Activated CD4-positive, alpha-beta T cell treated with anti-CD3 and anti-CD28 coated beads, Interleukin-2, amount 10 ng/mL, durations not matched to agents 24 days and 14 days (primary cell): ENCODE data around the gene MFSD6. TPM values are rescaled to one million over a fixed set of nuclear protein-coding genes. Genes with fewer than 3 reads are reported as not detected.
"Not testable (repeated sequence)": the region's sequence is repeated elsewhere in the genome, so short reads cannot be mapped to it uniquely, and the experiment has no call there.

Experiments used
- DNase-seq: peaks from one replicate; pipeline ENCODE4 v3.0.0; 2022
- H3K27ac Mint-ChIP-seq: one replicate; pipeline ENCODE4 v1.8.0; 2022; ENCODE audit warnings: mild to moderate bottlenecking, mixed read lengths
- H3K27me3 Mint-ChIP-seq: one replicate; pipeline ENCODE4 v1.8.0; 2022; ENCODE audit warnings: mixed read lengths
- H3K36me3 Mint-ChIP-seq: one replicate; pipeline ENCODE4 v1.8.0; 2022; ENCODE audit warnings: low read depth, mild to moderate bottlenecking, mixed read lengths
- H3K4me1 Mint-ChIP-seq: one replicate; pipeline ENCODE4 v1.8.0; 2021; ENCODE audit warnings: mixed read lengths
- H3K4me3 Mint-ChIP-seq: one replicate; pipeline ENCODE4 v1.8.0; 2022; ENCODE audit warnings: mild to moderate bottlenecking, moderate library complexity, mixed read lengths
- H3K9me3 Mint-ChIP-seq: one replicate; pipeline ENCODE4 v1.8.0; 2021; ENCODE audit warnings: mixed read lengths
- intact Hi-C: fragments of 100-400 bp; cut with micrococcal nuclease; formaldehyde crosslinking; loops from one replicate; pipeline ENCODE4 v1.15.1; 2023
- total RNA-seq: library from RNA; stranded (reverse); gene quantifications from 2 replicates; pipeline ENCODE4 v1.2.3, GENCODE V29; 2022

Gene MFSD6
- total RNA-seq, 1 donor from 2014 or later: 44.6 TPM

DNA sequence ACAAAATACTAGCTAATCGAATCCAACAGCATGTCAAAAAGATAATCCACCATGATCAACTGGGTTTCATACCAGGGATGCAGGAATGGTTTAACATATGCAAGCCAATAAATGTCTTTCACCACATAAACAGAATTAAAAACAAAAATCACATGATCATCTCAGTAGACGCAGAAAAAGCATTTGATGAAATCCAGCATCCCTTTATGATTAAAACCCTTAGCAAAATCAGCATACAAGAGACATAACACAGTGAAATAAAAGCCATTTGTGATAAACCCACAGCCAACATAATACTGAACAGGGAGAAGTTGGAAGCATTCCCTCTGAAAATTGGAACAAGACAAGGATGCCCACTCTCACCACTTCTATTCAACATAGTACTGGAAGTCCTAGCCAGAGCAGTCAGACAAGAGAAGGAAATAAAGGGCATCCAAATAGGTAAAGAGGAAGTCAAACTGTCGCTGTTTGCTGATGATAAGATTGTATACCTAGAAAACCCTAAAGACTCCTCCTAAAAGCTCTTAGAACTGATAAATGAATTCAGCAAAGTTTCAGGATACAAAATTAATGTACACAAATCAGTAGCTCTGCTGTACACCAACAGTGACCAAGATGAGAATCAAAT, 86.6 kb downstream of the MFSD6 start:
- peaks cover 79% of the 10 kb centered on the region for H3K36me3 Mint-ChIP-seq
- H3K4me3 Mint-ChIP-seq, H3K27me3 Mint-ChIP-seq, intact Hi-C loops, H3K27ac Mint-ChIP-seq, DNase-seq: not testable (repeated sequence)
- peaks cover 43% of the 10 kb centered on the region for H3K9me3 Mint-ChIP-seq
- H3K4me1 Mint-ChIP-seq: peaks cover 21% of the 10 kb centered on the region

DNA sequence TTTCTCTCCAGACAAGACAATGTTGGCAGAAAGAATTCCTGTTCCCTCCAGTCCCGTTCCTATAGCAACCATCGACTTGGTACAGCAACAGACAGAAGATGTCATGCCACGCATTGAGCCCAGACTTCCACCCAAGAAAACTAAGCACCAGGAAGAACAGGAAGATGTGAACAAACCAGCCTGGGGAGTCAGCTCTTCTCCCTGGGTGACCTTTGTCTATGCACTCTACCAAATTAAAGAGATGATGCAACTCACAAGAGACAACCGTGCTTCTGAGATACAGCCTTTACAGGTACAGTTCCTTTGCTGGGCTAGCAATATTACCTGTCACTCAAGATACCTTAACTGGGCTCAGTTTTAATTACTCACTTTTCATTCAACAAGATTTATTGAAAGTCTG, 89.3 kb downstream of the MFSD6 start:
- no peaks in the 10 kb centered on the region for H3K27me3 Mint-ChIP-seq
- peaks cover 24% of the 10 kb centered on the region for H3K4me1 Mint-ChIP-seq
- no peak overlapping the region for H3K4me3 Mint-ChIP-seq
- intact Hi-C loops: no loop called here
- H3K27ac Mint-ChIP-seq: no peak overlapping the region
- DNase-seq: no peak
- peaks cover 32% of the 10 kb centered on the region for H3K9me3 Mint-ChIP-seq
- peaks cover 67% of the 10 kb centered on the region for H3K36me3 Mint-ChIP-seq

DNA sequence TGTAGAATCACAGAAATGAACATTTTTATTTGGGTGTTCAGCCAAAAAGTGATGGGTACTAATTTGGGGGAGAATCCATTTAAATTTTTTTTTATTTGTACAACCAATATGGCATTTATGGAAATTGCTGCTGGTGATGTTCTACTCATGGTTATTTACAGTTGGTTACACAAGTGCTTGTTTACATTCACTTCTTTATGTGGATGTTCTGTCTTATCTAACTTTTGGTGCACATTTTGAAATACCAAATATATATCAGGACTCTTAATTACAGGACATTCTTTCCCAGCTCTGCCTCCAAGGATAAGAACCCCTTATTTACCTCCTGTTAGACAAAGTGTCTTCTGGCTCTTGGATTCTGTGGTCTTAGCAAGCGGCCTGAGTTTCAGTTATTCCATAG, 91.1 kb downstream of the MFSD6 start:
- H3K36me3 Mint-ChIP-seq: peaks cover 60% of the 10 kb centered on the region
- DNase-seq: no peak
- H3K27me3 Mint-ChIP-seq: no peaks in the 10 kb centered on the region
- peaks cover 16% of the 10 kb centered on the region for H3K9me3 Mint-ChIP-seq
- H3K4me1 Mint-ChIP-seq: peaks cover 13% of the 10 kb centered on the region
- intact Hi-C loops: no loop called here
- no peak overlapping the region for H3K27ac Mint-ChIP-seq
- H3K4me3 Mint-ChIP-seq: no peak overlapping the region

DNA sequence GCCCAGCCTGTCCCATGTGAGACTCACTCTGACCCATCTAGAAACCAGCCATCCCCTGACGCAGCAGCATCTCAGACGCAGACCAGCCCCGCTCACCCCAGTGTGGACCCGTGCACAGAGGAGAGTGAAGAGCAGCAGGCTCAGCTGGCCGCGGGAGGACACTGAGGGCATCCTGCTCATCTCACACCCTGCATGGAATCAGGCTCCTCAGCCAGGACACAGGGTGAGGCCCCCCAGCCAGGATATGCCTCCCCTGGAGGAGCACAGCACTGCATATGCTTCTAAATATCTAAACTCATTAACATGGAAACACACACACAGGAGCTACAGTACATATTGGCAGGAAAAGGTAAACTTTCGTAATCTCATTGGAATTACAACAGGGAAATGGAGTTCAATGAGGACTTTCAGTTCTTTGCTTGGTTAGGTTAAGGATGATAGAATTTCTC, 91.9 kb downstream of the MFSD6 start:
- DNase-seq: no peak
- Mint-ChIP-seq H3K4me3 (no peak overlapping the region), H3K27ac (no peak overlapping the region), H3K9me3 (peaks cover 10% of the 10 kb centered on the region), H3K4me1 (peaks cover 6% of the 10 kb centered on the region), H3K36me3 (peaks cover 55% of the 10 kb centered on the region), H3K27me3 (no peaks in the 10 kb centered on the region)
- intact Hi-C loops: no loop called here

DNA sequence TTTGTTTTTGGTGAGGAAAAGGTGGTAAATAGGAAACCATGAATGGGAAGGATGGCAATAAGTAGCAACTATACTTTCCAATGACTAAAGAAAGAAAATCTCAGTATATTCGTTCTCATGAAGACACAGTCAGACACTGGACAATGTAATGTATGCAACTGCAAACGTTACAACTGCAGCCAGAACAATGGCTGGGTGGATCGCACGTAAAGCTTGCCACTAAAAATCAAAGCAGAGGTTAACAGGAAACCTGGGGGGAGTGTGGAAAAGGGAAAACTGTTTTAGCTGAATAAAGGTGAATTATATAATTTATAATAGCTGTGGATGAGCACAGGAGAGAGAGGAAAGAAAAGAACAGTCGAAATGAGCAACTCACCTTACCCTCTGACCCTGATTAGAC, 93.1 kb downstream of the MFSD6 start:
- H3K36me3 Mint-ChIP-seq: peaks cover 52% of the 10 kb centered on the region

DNA sequence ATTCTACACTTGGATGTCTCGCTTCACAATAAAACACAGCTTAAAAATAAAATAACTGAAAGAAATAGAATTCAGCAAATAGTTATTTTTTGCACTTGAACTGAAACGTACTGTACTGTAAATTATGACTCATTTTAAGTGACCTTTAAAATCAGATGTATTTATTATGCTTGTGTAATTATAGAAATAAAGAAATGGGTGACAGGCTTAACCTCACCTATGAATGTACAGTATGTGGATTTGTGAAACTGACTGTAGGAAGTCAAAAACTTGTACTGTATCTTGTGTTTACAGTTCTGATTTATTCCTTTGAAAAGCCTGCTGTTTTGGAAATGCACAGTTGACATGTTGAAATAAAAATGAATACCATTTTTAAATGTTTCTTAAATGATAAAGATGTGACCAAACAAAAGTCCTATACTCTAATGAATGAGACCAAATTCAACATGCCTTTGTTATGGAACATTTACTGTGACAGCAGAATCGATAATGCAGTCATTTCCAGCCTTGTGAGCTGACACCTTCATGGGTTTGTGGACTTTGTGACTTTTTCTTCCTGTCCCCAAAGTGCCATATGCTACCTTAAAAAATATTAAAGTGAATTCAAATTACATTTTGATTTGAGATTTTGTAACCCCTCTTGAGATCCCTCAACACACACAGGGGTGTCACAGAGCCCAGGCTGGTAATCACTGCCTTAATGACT, 93.7 kb downstream of the MFSD6 start:
- no peak overlapping the region for H3K4me3 Mint-ChIP-seq
- no peaks in the 10 kb centered on the region for H3K27me3 Mint-ChIP-seq
- no peak overlapping the region for H3K27ac Mint-ChIP-seq
- intact Hi-C loops: no loop called here
- H3K9me3 Mint-ChIP-seq: no peaks in the 10 kb centered on the region
- no peak for DNase-seq
- H3K36me3 Mint-ChIP-seq: peaks cover 52% of the 10 kb centered on the region
- peaks cover 7% of the 10 kb centered on the region for H3K4me1 Mint-ChIP-seq

More for the DNA sequence above, 93.1 kb downstream of the MFSD6 start:
- H3K27ac Mint-ChIP-seq: no peak overlapping the region
- H3K4me1 Mint-ChIP-seq: peaks cover 5% of the 10 kb centered on the region
- no peaks in the 10 kb centered on the region for H3K9me3 Mint-ChIP-seq
- no peaks in the 10 kb centered on the region for H3K27me3 Mint-ChIP-seq
- intact Hi-C loops: no loop called here
- DNase-seq: no peak
- no peak overlapping the region for H3K4me3 Mint-ChIP-seq

DNA sequence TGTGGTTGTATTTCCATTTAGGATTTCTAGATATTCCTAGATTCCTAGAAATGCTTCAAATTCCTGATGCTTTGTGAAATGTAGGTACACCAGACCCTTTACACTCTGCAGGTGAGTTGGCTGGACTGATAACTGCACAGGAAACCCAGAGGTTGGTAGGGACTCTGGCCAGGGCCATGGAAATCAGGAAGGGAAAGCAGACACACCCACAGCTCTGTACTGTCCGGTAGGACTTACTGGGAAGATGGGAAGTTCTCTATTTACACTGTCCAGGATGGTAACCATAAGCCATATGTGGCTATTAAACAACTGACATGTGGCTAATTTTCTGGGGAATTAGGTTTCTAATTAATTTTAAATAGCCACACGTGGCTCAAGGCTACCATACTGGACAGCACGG, 94.9 kb downstream of the MFSD6 start:
- peaks cover 7% of the 10 kb centered on the region for H3K4me1 Mint-ChIP-seq
- no peaks in the 10 kb centered on the region for H3K9me3 Mint-ChIP-seq
- intact Hi-C loops: no loop called here
- H3K27me3 Mint-ChIP-seq: no peaks in the 10 kb centered on the region
- H3K27ac Mint-ChIP-seq: no peak overlapping the region
- no peak overlapping the region for H3K4me3 Mint-ChIP-seq
- peaks cover 49% of the 10 kb centered on the region for H3K36me3 Mint-ChIP-seq
- DNase-seq: no peak

DNA sequence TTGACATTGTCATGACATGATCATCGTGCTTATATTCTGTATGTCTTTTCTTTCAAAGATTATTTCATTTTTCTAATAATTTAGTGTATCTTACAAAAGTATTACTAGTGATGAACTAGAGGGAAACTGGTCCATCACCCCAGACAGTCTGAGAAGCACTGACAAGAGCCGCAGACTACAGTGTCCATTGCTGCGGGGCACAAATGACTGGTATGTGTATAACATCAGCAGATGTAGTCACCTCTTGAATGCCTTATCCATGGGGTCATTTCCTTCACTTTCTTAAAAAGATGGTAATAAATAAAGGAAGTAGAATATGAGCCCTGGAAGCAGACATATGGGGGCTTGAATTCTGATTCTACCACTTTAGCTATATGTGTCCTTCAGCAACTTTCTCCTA, 96.8 kb downstream of the MFSD6 start:
- Mint-ChIP-seq H3K36me3 (peaks cover 47% of the 10 kb centered on the region), H3K27me3 (no peaks in the 10 kb centered on the region), H3K4me3 (no peak overlapping the region), H3K9me3 (no peaks in the 10 kb centered on the region), H3K27ac (no peak overlapping the region), H3K4me1 (peaks cover 7% of the 10 kb centered on the region)
- intact Hi-C loops: no loop called here
- no peak for DNase-seq

DNA sequence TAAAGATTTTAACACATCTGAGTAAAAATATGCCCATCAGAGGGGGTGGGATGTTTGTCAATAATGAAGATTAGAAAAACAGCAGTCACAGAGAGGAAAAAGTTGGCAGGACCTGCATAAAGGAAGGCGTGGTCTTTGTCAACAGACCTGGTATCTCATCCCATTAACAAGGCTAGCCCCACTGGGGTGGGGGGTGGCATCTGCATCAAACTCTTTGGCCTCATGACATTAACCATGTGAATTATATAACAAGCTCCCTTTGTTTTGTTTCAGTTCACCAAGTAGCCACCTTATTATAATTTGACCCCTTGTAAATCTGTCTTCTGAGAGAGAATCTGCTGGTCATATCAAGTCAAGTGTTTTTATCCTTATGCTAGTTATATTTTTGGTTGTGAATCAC, 97.5 kb downstream of the MFSD6 start:
- peaks cover 46% of the 10 kb centered on the region for H3K36me3 Mint-ChIP-seq

DNA sequence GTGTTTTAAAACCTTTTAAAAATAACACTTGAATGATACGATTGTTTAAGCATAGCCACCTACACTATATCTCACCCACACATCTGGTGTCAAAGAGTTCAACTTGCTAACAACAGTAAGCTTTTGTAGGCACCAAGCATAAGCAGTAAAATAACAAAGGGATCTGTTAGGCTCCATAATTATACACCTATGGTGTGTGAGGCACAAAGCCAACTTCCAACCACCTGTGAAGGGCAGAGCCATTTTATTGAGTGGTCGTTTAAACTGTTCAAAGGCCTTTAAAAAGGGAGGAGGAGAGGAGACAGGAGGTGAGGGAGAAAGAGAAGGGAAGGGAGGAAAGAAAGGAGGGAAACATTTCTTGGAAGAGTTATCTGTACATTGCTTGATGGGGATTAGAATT, 98.5 kb downstream of the MFSD6 start:
- Mint-ChIP-seq H3K27ac (no peak overlapping the region), H3K4me1 (peaks cover 3% of the 10 kb centered on the region), H3K36me3 (peaks cover 43% of the 10 kb centered on the region), H3K4me3 (no peak overlapping the region), H3K27me3 (no peaks in the 10 kb centered on the region), H3K9me3 (no peaks in the 10 kb centered on the region)
- intact Hi-C loops: no loop called here
- DNase-seq: no peak

More for the DNA sequence above, 97.5 kb downstream of the MFSD6 start:
- intact Hi-C loops: no loop called here
- no peaks in the 10 kb centered on the region for H3K9me3 Mint-ChIP-seq
- H3K27ac Mint-ChIP-seq: no peak overlapping the region
- H3K4me1 Mint-ChIP-seq: peaks cover 7% of the 10 kb centered on the region
- no peak for DNase-seq
- H3K4me3 Mint-ChIP-seq: no peak overlapping the region
- H3K27me3 Mint-ChIP-seq: no peaks in the 10 kb centered on the region

DNA sequence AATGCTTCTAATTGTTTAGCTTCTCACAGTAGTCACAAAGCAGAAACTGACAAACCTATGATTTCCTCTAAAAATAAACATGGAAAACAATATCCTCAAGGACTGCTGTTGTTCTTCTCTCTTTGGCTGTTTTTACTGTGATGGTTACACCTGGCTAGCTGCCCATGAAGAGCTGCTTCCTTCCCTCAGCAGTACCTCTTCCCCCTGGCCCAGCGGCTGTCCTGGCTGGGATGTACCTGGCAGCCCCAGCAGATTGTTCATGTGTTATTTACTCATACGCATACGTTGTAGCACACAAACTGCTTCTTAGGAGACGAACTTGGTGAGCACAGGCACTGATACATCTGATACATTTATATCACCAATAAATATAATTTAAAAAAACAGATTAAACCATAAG, 99.0 kb downstream of the MFSD6 start:
- H3K36me3 Mint-ChIP-seq: peaks cover 43% of the 10 kb centered on the region
- peaks cover 3% of the 10 kb centered on the region for H3K4me1 Mint-ChIP-seq
- no peaks in the 10 kb centered on the region for H3K9me3 Mint-ChIP-seq
- H3K27me3 Mint-ChIP-seq: no peaks in the 10 kb centered on the region
- DNase-seq: no peak
- intact Hi-C loops: no loop called here
- H3K4me3 Mint-ChIP-seq: no peak overlapping the region
- H3K27ac Mint-ChIP-seq: no peak overlapping the region

DNA sequence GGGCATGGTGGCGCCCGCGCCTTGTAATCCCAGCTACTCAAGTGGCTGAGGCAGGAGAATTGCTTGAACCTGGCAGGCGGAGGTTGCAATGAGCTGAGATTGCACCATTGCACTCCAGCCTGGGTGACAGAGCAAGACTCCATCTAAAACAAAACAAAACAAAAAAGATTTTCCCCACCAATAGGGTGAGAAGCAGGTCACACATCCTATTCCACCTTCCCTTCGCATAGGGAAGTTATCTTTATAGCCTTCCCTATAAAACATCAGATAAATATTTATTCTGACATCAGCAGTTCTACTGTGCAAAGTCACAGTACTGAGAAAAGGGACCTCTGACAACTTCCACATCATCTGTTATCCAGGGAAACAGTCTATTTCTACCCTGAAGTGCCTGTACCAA, 101.7 kb downstream of the MFSD6 start:
- peaks cover 14% of the 10 kb centered on the region for H3K4me1 Mint-ChIP-seq
- not testable (repeated sequence) for H3K27me3 Mint-ChIP-seq

DNA sequence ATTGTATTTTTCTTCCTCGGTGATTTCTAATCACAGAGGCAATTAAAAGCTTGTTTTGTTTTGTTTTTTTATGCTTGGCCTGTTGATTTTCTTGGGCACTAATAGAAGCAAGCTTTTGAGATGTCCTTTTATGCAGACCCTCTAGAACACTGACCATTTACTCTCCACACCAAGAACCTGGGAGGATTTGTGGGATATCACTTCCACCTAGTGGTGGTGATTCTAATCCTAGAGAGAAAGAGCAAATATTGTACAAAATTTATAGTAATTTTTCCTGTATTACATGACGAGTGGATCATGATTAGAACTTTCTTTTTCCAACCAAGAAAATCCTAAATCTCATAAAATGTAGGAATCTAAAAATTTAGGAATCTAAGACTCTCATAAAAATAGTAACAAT, 102.9 kb downstream of the MFSD6 start:
- peaks cover 22% of the 10 kb centered on the region for H3K4me1 Mint-ChIP-seq
- intact Hi-C loops: loop anchor here (1.0 to 10.0 kb wide), 2 partner anchors 128 to 294 kb away; no protein-coding TSS in a partner anchor
- H3K36me3 Mint-ChIP-seq: peaks cover 40% of the 10 kb centered on the region

More for the DNA sequence above, 101.7 kb downstream of the MFSD6 start:
- not testable (repeated sequence) for H3K27ac Mint-ChIP-seq, H3K9me3 Mint-ChIP-seq, H3K4me3 Mint-ChIP-seq, DNase-seq
- intact Hi-C loops: loop anchor here (10.0 kb wide), 1 partner anchor 295 kb away; no protein-coding TSS in a partner anchor
- peaks cover 45% of the 10 kb centered on the region for H3K36me3 Mint-ChIP-seq

DNA sequence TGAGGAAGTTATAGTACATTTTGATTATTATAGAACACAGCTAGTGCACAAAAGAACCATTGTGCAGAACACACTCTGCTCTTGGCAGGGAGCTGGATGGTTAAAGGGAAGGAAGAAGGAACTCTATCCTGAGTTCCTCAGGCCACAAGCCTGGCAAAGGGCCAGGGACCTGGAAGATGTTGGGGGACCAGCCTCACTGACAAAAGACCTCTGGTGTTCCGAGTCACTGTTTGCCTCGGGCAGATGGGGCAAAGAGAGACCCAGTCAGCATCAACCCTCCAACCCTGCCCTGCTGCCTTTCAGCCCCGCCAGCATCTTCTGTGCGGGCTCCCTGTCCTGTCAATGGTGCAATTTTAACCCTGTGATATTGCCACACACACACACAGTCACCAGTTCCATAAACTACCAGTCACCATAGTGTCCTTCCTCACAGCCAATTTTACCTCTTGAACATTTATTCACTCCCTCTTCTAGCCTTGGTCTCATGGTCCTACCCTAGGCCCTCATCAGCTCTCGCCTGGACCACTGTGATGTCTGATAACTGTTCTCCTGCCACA, 104.5 kb downstream of the MFSD6 start:
- H3K27ac Mint-ChIP-seq: no peak overlapping the region
- H3K36me3 Mint-ChIP-seq: peaks cover 38% of the 10 kb centered on the region
- H3K4me1 Mint-ChIP-seq: peaks cover 23% of the 10 kb centered on the region
- H3K4me3 Mint-ChIP-seq: no peak overlapping the region
- intact Hi-C loops: loop anchor here (10.0 kb wide), 1 partner anchor 292 kb away; no protein-coding TSS in a partner anchor
- no peaks in the 10 kb centered on the region for H3K27me3 Mint-ChIP-seq
- DNase-seq: no peak
- H3K9me3 Mint-ChIP-seq: no peaks in the 10 kb centered on the region

More for the DNA sequence above, 102.9 kb downstream of the MFSD6 start:
- H3K27ac Mint-ChIP-seq: no peak overlapping the region
- H3K9me3 Mint-ChIP-seq: no peaks in the 10 kb centered on the region
- no peak overlapping the region for H3K4me3 Mint-ChIP-seq
- DNase-seq: no peak
- no peaks in the 10 kb centered on the region for H3K27me3 Mint-ChIP-seq
